Stimulated activated CD8-positive, alpha-beta memory T cell treated with anti-CD3 and anti-CD28 coated beads, Interleukin-15, amount 100 ng/mL, for 24 hours (primary cell): ENCODE results near the gene GPHN.

ENCODE experiments used
- DNase-seq: peaks from one replicate; pipeline ENCODE4 v3.0.0-alpha.2; 2020; ENCODE audit warnings: low read depth

The GPHN gene

DNA sequence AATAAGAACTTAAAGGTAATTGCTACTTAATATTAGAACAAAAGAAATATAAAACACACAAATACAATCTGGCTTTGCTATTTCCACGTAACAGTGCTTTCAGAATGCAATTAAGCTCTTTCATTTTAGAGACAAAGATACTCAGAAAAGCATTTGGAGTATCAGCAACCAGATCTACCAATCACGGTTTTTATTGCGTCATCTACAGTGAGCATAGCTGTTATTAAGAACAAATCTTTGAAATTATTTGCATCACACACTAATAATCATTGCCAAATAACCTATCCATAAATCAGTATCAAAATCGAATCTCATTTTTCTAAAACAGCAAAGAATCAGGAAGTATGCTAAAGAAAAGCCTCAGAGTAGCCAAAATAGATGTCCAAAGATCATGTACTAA lies 654.4 kb downstream of the GPHN start:
- no peak for DNase-seq

DNA sequence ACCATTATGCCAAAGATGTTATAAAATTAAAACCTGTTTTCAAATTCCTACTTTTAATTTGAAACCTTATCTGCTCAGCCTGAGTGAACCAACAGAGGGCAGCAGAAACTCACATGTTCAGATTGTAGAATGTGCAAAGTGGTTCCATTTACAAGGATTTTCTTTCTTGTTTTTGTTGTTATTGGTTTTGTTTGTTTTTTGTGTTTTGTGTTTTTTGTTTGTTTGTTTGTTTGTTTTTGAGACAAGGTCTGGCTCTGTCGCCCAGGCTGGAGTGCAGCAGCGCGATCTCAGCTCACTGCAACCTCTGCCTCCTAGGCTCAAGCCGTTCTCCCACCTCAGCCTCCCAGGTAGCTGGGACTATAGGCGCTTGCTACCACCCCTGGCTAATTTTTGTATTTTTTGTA lies 658.5 kb downstream of the GPHN start:
- no peak for DNase-seq

- DNase-seq, result no peak
Observed at GRCh38 chr14:67167420-67168109, 659.6 kb downstream of the GPHN start.

- no peak for DNase-seq
Observed at GRCh38 chr14:67168110-67168441, 660.1 kb downstream of the GPHN start.

- no peak for DNase-seq
Observed at GRCh38 chr14:67170660-67171059, 662.7 kb downstream of the GPHN start.

DNA sequence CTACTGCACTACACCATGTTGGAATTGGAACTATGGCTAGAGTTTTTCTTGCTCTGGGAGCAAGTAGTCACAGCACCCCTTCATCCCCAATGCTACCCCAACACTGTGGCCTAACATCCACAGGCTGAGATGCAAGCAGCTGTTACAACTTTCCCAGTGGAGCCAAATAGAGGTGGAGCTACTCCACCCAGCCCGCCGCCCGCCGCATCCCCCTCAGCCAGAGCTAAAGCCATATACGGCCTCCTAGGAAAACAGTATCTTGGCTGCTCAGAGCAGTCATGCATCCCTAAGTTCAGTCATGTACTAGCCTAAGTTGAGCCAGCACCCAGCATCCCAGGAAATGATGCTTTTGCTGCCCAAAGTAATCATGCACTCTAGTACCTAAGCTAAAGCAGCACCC lies 664.1 kb downstream of the GPHN start:
- DNase-seq, result no peak

DNA sequence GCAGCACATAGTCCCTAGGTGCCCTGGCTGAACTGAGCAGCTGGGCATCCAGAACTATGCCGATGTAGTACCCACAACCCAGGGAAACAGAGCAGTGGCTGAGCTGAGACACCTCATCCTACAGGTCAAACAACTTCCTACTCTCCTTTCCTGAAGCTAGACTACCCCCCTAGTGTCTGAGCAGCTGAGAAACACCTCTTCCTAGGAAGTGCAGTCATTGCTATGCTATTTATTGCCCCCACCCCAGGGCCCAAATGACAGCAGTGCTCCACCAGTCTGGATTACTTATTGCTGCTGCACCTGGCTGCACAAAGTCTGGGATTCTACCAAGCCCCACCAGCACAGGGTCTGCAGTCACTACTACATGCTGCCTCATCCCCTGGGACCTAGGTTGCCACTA lies 664.6 kb downstream of the GPHN start:
- no peak for DNase-seq

DNA sequence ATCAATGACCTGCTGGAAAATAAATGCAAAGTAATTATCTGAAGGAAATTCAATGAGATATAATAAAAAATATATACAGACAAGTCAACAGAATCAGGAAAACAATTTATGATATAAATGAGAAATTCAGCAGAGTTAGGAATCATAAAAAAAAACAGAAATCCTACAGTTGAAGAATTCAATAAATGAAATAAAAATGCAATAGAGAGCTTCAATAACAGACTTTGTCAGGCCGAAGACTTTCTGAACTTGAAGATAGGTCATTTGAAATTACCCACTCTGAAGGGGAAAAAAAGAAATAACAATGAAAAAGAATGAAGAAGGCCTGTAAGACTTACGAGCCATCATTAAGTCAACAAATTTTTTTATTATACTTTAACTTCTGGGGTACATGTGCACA lies 665.8 kb downstream of the GPHN start:
- DNase-seq, result no peak

DNA sequence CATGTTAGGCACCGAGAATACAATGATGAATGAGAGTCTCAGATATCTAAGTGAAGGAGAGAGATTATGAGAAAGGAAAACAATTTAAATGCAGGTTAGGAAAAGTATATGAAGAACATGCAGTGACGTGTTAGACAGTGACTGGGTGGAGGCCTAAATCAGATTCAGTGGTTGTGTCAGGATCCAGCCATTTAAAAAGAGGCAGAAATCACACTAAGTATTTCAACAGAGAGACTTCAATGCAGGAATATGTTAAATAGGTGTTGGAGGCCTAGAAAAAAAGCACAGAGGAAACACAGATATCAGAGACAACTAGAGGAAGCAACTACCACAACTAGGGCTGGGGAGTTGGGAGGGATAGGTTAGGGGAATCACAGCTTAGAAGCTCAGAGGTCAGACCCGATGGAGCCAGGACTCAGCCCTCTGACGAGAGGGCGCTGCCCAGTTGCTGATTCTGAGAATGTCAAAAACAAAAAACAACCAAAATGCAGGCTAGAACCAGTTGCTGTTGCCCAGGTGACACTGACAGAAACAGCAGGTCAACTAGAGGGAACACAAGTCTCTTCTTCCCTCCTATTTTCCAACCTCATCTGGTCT lies 678.3 kb downstream of the GPHN start:
- DNase-seq, result no peak

DNA sequence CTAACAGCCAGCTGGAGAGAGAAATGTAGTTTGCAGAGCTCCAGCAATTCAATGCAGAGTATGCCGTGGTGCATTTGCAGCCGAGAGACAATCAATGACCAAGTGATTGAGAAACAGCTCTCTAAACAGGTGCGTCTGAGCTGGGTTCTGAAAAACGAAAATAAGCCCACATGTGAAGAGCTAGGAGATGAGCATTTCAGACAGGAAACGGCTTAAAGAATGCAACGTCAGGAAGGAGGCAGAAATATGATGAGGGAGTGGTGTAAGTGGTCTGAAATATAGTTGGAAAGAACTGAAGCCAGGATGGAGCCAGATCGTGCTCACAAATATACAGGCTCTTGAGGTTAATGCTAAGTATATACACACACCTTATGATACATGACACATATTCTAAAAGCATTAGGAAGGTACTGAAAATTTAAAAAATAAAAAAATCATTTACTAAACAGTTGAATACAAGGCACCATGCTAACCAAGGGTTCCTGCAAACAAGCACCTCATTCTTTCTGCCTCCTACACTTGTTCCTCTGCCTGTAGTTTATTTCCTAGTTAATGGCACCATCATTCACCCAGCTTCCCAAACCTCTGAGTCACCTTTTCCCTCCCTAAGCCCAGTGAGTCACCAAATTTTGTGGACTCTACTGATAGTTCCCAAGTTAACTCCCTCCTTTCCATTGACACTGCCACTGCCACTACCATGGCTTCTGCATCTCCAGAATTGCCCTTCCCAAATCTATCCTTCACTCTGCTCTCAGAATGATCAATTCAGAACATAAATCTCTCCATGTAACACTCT lies 679.0 kb downstream of the GPHN start:
- no peak for DNase-seq

DNA sequence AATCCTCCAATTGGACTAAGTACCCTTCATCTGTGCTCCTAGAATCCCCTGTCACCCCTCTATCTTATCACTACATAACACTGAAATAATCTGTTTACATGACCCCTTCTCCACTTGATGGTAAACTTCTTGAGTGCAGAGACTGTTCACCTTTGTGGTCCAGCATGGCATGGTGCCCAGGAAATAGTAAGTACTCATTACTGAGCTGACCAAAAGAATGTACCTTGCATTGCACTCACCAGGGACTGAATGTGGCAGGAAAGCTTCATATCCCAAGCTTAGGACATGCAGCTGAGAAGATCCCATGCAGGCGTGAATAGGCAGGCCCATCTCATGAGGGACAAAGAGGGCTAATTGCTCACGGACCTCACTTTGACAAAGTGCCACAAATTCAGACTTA lies 679.9 kb downstream of the GPHN start:
- no peak for DNase-seq

GRCh38 chr14:67188326-67188725 lies 680.4 kb downstream of the GPHN start:
- no peak for DNase-seq

DNA sequence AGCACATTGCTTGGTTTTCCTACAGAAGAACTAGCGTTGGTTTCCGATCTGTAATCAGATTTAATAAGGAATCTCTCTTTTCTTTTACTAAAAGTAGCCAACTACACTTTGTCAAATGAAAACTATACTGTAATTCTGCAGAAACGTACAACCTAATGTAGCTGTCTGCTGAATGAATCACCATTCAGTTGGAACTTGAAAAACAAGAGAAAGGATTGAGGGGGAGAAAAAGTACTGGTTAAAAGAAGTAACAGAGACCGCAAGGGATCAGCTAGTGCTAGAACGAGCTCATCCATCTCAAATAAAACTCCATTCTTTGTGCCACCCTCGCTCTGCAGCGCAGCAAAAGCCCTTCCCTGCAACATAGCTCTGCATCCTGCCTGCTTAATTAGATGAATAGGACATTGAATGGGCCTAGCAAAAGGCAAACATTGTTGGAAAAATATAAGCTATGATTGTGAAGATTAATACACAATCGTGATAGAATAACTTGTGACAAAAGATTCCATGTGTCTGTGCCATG lies 683.9 kb downstream of the GPHN start:
- DNase-seq, result no peak

- DNase-seq, result no peak
Observed at GRCh38 chr14:67192366-67192765, 684.4 kb downstream of the GPHN start.

DNA sequence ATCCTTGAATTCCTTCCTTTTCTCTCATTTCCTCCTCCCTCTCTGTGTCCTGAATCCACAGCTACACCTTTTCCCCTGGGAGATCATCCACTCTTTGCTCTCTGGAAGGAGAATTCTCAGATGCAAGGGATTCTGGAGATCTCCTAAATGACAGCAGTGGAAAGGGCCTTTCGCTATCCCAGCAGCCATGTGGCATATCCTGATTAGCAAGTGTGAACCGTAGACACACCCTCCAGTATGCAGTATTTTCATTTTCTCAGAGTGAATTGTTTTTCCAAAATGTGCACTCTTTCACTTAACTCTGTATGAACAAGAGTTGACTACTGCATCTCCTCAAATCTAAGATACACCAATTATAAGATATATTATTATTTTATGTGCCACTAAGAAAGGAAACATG lies 687.3 kb downstream of the GPHN start:
- DNase-seq, result no peak

DNA sequence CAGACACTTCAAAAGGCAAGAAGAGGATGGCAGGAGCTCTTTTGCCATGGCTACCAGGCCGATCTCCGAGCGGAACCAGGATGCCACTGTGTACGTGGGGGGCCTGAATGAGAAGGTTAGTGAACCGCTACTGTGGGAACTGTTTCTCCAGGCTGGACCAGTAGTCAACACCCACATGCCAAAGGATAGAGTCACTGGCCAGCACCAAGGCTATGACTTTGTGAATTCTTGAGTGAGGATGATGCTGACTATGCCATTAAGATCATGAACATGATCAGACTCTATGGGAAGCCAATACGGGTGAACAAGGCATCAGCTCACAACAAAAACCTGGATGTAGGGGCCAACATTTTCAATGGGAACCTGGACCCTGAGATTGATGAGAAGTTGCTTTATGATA lies 691.1 kb downstream of the GPHN start:
- DNase-seq, result no peak

GRCh38 chr14:67207810-67208209 lies 699.9 kb downstream of the GPHN start:
- no peak for DNase-seq

DNA sequence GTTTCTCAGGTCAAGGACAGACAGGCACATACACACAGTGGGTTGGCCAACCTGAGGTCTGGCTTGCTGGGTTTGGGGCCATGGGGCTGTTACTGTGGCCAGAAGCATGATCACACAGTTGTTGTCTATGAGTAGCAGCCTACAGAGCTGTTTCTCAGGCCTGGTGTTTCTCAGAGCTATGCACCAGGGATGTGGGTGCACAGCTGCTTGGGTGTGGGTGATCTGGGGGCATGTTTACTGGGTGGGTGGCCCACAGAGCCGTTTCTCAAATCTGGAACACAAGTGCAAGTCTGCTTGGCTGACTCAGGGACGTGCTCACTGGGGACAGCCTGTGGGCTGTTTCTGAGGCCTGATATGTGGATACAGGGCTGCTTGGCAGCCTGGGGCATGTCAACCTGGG lies 710.2 kb downstream of the GPHN start:
- no peak for DNase-seq

GRCh38 chr14:67221248-67221981 lies 713.5 kb downstream of the GPHN start:
- no peak for DNase-seq

DNA sequence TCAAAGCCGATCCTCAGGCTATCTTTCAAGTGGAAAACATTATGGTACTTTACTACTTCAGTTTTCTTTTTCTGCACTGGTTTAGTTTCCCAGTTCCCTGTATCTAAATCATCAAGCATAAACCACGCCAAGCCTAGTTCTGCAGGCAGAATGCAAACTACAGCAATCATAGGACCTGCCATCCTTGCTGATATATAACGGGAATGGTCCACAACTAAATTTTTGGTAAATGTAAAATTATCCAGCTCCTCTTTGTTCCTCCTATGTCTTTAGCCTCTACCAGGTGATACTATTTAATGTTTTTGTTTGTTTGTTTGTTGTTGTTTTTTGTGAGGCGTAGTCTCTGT lies 714.0 kb downstream of the GPHN start:
- DNase-seq, result no peak

GRCh38 chr14:67225523-67225922 lies 717.6 kb downstream of the GPHN start:
- no peak for DNase-seq

DNA sequence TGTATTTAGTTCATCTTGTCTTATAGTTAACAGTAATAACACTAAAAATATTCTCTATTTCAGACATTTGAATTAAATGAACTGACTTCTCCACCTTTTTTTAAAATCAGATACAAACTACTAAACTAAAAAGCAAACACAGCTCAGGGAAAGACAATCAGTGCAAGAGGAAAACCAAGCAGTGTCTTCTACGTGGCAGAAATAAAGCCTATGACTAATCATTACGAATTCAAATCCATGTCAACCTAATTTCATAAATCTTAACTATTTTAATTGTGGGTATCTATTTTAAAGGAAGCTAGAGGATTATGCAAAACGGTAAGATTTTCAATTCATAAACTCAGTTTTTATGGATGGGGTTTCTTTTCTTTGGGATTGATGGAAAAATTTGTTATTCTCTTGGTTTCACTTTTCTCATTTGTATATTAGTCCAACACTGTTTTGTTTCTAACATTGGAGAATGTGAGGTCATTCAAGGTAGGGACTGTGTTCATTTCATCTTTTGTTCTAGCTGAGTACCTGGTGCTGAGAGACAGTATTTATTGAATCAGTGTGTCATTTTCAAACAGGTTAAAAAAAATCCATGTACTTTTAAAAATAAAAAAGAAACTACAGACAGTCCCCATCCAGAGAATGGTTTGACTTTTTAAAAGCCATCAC lies 720.5 kb downstream of the GPHN start:
- DNase-seq, result no peak
